HG03457 (cell line): ENCODE results near the gene ITGB1.
"Not testable (repeated sequence)": the region's sequence is repeated elsewhere in the genome, so short reads cannot be mapped to it uniquely, and the experiment has no call there.

ENCODE experiments used
- ATAC-seq: cut with Tn5 transposase; IDR thresholded peaks from one replicate; pipeline ENCODE4 v1.9.1; 2021; ENCODE audit warnings: moderate number of reproducible peaks; ENCODE audit not compliant: unreplicated experiment

The ITGB1 gene

GRCh38 chr10:32938554-32939061 is 19.4 kb downstream of the ITGB1 start:
- ATAC-seq, result no peak

GRCh38 chr10:32937911-32938424 is 20.1 kb downstream of the ITGB1 start:
- ATAC-seq, result no peak

- ATAC-seq, result no peak
Observed at GRCh38 chr10:32932225-32932729, 25.8 kb downstream of the ITGB1 start.

GRCh38 chr10:32931593-32931992 is 26.4 kb downstream of the ITGB1 start:
- ATAC-seq, result no peak

GRCh38 chr10:32930036-32930435 is 28.0 kb downstream of the ITGB1 start:
- no peak for ATAC-seq

GRCh38 chr10:32929634-32930033 is 28.4 kb downstream of the ITGB1 start:
- no peak for ATAC-seq

GRCh38 chr10:32927750-32928149 is 30.3 kb downstream of the ITGB1 start:
- ATAC-seq, result no peak

- no peak for ATAC-seq
Observed at GRCh38 chr10:32923849-32924248, 34.2 kb downstream of the ITGB1 start.

- ATAC-seq, result no peak
Observed at GRCh38 chr10:32923134-32923533, 34.9 kb downstream of the ITGB1 start.

GRCh38 chr10:32922170-32922569 is 35.9 kb downstream of the ITGB1 start:
- ATAC-seq, result no peak

GRCh38 chr10:32917817-32918216 is 40.2 kb downstream of the ITGB1 start:
- ATAC-seq, result not testable (repeated sequence)

- no peak for ATAC-seq
Observed at GRCh38 chr10:32911285-32912016, 46.6 kb downstream of the ITGB1 start.

GRCh38 chr10:32909970-32910369 is 48.1 kb downstream of the ITGB1 start:
- ATAC-seq, result not testable (repeated sequence)

- ATAC-seq, result no peak
Observed at GRCh38 chr10:32909456-32909855, 48.6 kb downstream of the ITGB1 start.

- ATAC-seq, result no peak
Observed at GRCh38 chr10:32906595-32906994, 51.4 kb downstream of the ITGB1 start.

GRCh38 chr10:32905466-32905865 is 52.6 kb downstream of the ITGB1 start:
- ATAC-seq, result no peak

- ATAC-seq, result no peak
Observed at GRCh38 chr10:32901815-32902214, 56.2 kb downstream of the ITGB1 start.

- ATAC-seq, result not testable (repeated sequence)
Observed at GRCh38 chr10:32895200-32895968, 62.6 kb downstream of the ITGB1 start.

- ATAC-seq, result no peak
Observed at GRCh38 chr10:32893916-32894664, 63.9 kb downstream of the ITGB1 start.

- no peak for ATAC-seq
Observed at GRCh38 chr10:32893434-32893833, 64.6 kb downstream of the ITGB1 start.

- ATAC-seq, result no peak
Observed at GRCh38 chr10:32891261-32891660, 66.8 kb downstream of the ITGB1 start.
